A549 treated with DMSO at 1 μM for 4 hours (cell line): Measurements from ENCODE around the gene TAPBP. TPM values are rescaled to one million over a fixed set of nuclear protein-coding genes. Genes with fewer than 3 reads are reported as not detected.

Source experiments
- total RNA-seq: library from RNA; stranded (reverse); fragments of 200-300 nt; extraction: Qiagen RNA extraction; gene quantifications from 5 replicates; pipeline ENCODE4 v1.2.3, GENCODE V29; 2022; ENCODE audit warnings: low read depth

TAPBP gene
- 40.3 to 49.1 TPM (median 44.2 TPM) in 5 replicates for total RNA-seq

DNA sequence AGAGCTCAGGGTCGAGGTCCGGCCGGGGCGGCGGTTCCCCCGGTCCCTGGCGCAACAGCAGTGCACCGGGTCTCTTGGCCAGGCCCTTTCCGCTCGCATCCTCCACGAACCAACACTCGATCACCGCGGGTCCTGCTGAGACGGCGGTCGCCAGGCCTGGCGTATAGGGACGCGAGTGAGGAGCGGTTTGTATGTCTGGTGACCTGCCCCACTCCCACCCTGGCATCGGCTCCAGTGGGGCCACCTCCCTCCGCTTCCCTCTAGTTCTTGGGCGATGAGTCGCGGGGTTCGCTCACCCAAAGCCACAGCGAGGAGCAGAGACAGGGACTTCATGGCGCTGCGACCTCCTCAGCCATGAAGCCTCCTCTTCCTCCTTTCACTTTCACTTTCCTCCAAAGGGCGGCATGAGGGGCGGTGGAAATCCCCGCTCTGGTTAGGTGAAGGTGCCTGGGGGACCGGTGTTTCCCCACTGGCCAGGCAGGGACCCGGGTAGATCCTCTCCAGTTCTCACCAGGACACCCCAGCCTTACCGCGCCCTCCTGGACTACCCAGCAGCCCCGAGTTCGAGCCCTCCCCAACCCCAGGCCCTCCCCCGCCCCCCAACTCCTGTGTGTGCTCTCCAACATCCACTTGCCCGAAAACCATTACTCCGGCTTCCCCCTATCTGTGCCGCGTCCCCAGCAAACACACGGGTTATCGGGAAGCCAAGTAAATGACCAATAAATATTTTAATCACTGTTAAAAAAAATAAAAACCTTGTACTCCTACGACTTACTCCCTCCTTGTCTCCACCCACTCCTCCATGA lies at the start of gene TAPBP:
TSS of gene TAPBP (minus strand) at position 370 of the 806 bp plus-strand sequence. CDS start at position 333, 37 bp downstream.

DNA sequence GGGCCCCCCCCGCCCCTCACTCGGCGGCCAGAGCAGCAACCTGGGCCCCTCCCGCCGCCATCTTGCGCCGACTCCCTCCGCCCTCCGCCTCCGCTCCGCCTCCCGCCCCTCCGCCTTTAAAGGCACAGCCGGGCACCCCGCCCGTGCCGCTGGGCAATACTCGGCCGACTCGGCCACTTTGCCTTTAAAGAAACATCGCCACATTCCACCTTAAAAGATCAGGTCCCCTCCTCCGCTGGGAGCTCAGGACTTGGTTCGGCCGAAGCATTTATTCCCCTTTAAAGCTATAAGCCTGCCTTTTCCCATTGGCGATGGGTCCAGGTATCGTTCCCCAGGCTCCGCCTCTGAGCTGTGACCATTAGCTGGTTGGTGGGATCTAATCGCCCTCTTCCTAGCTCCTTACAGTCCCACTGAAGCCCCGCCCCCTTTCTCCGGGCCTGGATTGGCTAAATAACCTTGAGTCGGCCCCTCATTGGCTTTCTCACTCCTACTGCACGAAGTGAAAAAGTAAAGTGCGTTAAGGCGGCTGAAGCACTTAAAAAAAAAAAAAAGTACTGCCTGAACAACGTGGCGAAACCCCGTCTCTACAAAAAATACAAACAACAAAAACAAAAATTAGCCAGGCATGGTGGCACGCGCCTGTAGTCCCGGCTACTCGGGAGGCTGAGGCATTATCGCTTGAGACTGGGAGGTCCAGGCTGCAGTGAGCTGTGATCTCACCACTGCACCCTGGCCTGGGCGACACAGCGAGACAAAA lies 4.0 kb upstream of the TAPBP start, which contains the start of gene ZBTB22:
TSS of gene ZBTB22 (minus strand) at position 76 of the 757 bp plus-strand sequence. CDS start 828 bp downstream, outside the sequence.

DNA sequence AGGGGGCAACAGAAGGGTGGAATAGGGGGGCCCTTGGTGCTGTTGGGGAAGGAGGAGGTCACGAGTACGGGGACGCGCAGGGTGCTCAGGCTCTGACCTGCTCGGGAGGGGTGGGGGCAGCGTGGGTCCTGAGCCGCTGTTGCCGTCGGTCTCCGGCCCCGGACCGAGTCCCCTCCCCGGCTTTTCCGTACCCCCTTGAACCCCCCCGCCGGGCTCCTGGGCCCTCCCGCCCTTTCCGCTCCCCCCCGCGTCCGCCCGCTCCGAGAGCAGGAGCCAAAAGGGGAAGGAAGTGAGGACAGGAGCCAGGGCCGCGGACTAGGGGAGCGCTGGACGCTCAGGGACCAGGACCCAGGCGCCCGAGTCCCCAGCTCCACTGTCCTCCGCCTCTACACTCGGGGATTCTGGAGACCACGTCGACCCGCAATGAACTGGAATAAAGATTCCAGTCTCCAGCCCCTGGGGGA lies 15.1 kb downstream of the TAPBP start, which contains the start of gene RGL2:
TSS of gene RGL2 (minus strand) at position 170 of the 464 bp plus-strand sequence. CDS start 332 bp downstream, outside the sequence.

DNA sequence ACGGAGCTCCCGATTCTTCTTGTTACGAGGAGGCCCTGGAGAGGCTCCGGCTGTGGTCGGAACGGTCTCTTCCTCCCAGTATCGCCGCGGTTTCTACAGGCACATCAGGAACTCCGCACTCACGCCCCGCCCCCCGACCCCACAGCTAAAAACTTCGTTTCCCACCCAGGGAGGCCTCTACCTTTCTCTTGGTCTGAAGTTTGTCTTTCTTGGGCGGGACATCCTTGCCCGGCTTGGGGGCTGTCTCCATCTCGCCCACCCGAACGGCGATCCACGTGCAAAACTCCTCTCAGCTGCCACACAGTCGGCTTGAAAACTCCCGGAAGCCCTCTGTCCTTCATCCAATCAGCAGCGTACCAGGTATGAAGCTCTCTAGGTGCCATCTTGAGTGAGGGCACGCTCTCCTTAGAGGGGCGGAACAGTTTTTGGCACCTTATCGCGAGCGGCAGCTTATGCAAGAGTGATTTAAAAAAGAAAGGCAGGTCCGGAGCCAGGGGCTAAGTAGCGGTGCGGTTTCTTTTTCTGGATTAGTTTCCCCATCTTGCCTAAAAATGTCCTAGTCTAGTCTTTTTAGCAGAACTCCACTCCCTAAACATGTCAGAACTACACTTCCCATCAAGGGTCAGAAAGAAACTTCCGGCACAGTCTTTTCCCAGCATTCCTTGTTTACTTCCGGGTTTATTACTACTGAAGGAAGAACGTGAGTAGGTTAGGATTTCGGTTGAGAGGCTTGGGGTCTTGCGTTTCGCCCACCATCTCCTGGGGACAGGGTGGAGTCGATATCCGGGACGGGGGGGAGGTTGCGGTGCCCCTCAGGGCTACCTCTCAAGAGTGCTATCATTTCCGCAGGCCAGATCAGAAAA lies 24.7 kb downstream of the TAPBP start, which contains the start of the genes PFDN6 and WDR46:
TSS of gene PFDN6 (plus strand) at position 681 of the 863 bp plus-strand sequence. CDS start 256 bp downstream, outside the sequence.
TSS of gene WDR46 (minus strand) at position 319 of the 863 bp plus-strand sequence. CDS start at position 250, 69 bp downstream.

DNA sequence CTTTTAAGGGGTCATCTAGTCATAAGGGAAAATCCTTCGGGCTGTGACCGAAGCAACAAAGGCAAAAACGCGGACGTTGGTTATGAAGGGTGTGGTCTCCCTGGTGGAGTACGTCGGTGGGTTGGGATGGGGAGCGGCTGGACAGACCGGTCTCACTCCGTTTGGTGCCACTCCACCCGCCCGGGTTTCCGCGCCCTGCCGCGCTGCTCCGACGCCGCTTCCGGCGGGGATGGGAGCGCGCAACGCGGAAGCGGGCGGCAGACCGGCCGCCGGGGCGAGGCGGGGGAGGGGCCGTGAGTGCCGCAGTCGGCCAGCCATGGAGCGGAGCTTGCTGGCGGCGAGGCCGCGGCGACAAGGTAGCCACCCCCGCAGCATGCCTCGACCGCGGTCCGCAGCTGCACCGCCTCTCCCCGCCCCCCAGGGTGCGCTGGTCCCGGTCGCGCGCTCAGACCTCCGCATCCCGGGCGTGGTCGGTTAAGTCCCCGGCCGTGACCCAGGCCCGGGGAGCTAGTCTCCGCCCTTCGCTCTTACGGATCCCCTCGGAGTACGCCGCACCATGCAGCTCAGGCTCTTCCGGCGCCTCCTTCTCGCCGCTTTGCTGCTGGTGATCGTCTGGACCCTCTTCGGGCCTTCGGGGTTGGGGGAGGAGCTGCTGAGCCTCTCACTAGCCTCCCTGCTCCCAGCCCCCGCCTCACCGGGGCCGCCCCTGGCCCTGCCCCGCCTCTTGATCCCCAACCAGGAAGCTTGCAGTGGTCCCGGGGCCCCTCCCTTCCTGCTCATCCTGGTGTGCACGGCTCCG lies 36.8 kb downstream of the TAPBP start, which contains the start of gene B3GALT4:
TSS of gene B3GALT4 (plus strand) at position 260 of the 799 bp plus-strand sequence. CDS start at position 557, 297 bp downstream.

DNA sequence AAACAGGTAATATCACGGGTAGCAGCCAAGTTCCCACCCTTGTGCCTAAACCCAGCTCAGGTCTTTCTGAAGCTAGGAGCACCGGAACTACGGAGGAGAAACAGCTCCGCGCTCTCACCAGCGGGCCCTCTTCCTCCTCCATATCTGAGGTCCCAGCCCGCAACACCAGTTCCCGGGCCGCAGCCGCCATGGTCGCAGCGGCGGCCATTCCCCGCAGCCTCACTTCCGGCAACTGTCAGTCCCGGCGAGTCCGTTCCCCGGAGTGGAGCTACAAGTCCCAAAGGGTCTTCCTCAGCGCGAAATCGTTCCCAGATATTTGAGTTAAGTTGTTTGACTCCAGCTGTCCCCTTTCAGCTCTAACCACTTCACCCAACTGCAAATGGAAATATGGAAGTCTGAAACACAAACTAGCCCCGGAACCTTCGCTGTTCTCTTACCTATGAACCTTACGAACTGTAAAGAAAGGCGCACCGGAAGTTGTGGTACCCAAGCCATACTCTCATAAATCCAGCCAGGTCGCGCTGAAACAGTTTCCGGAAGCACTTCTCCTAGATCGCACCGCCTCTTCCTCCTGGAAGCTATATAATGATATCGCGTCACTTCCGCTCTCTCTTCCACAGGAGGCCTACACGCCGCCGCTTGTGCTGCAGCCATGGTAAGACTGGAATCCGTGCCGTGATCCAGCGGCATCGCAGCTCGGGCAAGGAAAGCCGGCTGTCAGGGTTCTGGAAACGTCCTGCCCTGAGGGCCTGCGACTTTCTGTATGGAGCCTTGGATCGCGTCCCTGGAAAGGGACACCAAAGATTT lies 42.2 kb downstream of the TAPBP start, which contains the start of the genes RPS18 and VPS52:
TSS of gene RPS18 (plus strand) at position 608 of the 807 bp plus-strand sequence. CDS start at position 653, 45 bp downstream.
TSS of gene VPS52 (minus strand) at position 409 of the 807 bp plus-strand sequence. CDS start at position 208, 201 bp downstream.

Other genes starting within 250 kb of the TAPBP start
- gene HLA-DPA1, start 240.4 kb downstream of the TAPBP start, total RNA-seq = 0.10 TPM in 1 of 5 replicates, not detected in the others
- not detected in 5 replicates for gene HLA-DPB1, start 238.1 kb downstream of the TAPBP start, total RNA-seq
- gene COL11A2, start 121.6 kb downstream of the TAPBP start, total RNA-seq = 0.72 to 1.3 TPM (median 0.89 TPM) in 5 replicates
- 15.3 to 22.5 TPM (median 21.5 TPM) in 5 replicates for gene RXRB, start 113.4 kb downstream of the TAPBP start, total RNA-seq
- 107 to 124 TPM (median 114 TPM) in 5 replicates for gene SLC39A7, start 113.2 kb downstream of the TAPBP start, total RNA-seq
- gene HSD17B8, start 109.4 kb downstream of the TAPBP start, total RNA-seq = 13.1 to 16.0 TPM (median 14.4 TPM) in 5 replicates
- 20.4 to 27.4 TPM (median 26.6 TPM) in 5 replicates for gene RING1, start 105.6 kb downstream of the TAPBP start, total RNA-seq
- 15.2 to 19.0 TPM (median 18.3 TPM) in 5 replicates for gene VPS52, start 42.2 kb downstream of the TAPBP start, total RNA-seq
- gene RPS18, start 42.0 kb downstream of the TAPBP start, total RNA-seq = 2,439 to 2,832 TPM (median 2,552 TPM) in 5 replicates
- 0.48 to 0.70 TPM (median 0.67 TPM) in 5 replicates for gene B3GALT4, start 37.0 kb downstream of the TAPBP start, total RNA-seq
- gene WDR46, start 24.8 kb downstream of the TAPBP start, total RNA-seq = 53.1 to 58.4 TPM (median 55.3 TPM) in 5 replicates
- 98.0 to 119 TPM (median 106 TPM) in 5 replicates for gene PFDN6, start 24.5 kb downstream of the TAPBP start, total RNA-seq
- gene RGL2, start 15.1 kb downstream of the TAPBP start, total RNA-seq = 13.2 to 15.1 TPM (median 13.8 TPM) in 5 replicates
- gene ZBTB22, start 3.7 kb upstream of the TAPBP start, total RNA-seq = 3.3 to 4.9 TPM (median 3.9 TPM) in 5 replicates
- 36.9 to 41.1 TPM (median 39.0 TPM) in 5 replicates for gene DAXX, start 8.9 kb upstream of the TAPBP start, total RNA-seq
- 38.1 to 49.0 TPM (median 43.7 TPM) in 5 replicates for gene KIFC1, start 77.7 kb upstream of the TAPBP start, total RNA-seq
- gene PHF1, start 96.9 kb upstream of the TAPBP start, total RNA-seq = 18.0 to 19.4 TPM (median 18.5 TPM) in 5 replicates
- gene CUTA, start 104.0 kb upstream of the TAPBP start, total RNA-seq = 183 to 231 TPM (median 202 TPM) in 5 replicates
- 4.2 to 7.9 TPM (median 5.1 TPM) in 5 replicates for gene SYNGAP1, start 106.0 kb upstream of the TAPBP start, total RNA-seq
- 12.0 to 12.6 TPM (median 12.4 TPM) in 5 replicates for gene ZBTB9, start 140.5 kb upstream of the TAPBP start, total RNA-seq